ES-I3 (cell line): ENCODE data around the gene WASF2.
"Not testable (repeated sequence)": the region's sequence is repeated elsewhere in the genome, so short reads cannot be mapped to it uniquely, and the experiment has no call there.

Source experiments
- H3K36me3 ChIP-seq: 2 replicates; pipeline ENCODE4 v1.6.1; 2013; ENCODE audit warnings: mild to moderate bottlenecking, low read length, control low read depth, moderate library complexity; ENCODE audit not compliant: insufficient read depth
- H3K4me1 ChIP-seq: 2 replicates; pipeline ENCODE4 v1.6.1; 2013; ENCODE audit warnings: mild to moderate bottlenecking, control low read depth, low read length; ENCODE audit not compliant: insufficient read depth
- H3K9ac ChIP-seq: 2 replicates; pipeline ENCODE4 v1.6.1; 2013; ENCODE audit warnings: low read depth, mild to moderate bottlenecking, low read length, moderate library complexity
- H3K9me3 ChIP-seq: 2 replicates; pipeline ENCODE4 v1.6.1; 2013; ENCODE audit warnings: mild to moderate bottlenecking, low read length, moderate library complexity; ENCODE audit not compliant: control insufficient read depth, insufficient read depth

Gene WASF2

DNA sequence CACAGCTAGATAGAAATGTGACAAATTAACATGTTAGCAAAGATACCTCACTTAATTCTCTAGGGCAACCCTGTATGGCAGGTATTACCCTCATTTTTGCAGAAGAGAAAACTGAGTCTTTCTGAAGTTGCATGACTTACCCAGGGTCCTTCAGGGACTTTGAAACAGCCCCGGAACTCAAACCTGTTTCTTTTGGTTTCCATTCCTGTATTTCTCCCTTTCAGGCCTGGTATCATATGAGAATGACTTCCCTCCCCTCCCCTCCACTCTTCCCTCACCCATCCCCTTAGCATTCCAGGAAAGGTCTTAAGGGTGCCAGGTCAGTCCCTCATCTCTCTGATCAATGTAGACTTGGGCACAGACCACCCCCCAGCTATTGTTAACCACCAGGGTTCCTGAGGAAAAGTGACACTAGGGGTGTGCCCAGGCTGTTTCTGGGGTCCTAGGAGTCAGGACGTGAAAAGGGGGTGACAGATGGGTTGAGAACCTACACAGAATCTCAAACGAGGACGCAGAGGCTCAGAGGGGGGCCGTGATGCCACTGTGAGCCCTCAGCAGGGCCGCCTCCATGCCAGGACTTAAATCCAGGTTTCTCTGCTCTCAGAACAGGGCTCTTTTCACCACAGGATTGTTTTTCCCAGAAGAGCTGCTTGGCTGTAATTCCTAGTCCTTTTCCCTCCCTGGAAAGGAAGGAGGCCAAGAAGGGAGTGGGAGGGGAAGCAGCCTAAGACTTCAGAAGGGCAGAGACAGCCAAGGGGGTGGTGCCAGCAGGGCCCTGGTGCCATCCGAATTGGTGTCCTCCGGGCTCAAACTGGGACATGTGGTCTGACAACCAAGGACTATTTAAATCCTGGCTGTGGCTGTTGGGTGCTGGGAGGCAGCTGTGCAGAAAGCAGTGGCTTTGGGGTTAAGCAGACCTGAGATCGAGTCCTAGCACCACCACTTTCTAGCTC, 2.1 kb upstream of the WASF2 start:
- H3K4me1 ChIP-seq: peaks cover 12% of the 10 kb centered on the region
- no peaks in the 10 kb centered on the region for H3K36me3 ChIP-seq
- H3K9ac ChIP-seq: no peak overlapping the region
- no peaks in the 10 kb centered on the region for H3K9me3 ChIP-seq

- H3K36me3 ChIP-seq: no peaks in the 10 kb centered on the region
- H3K9ac ChIP-seq: peak overlapping the region; percentile 79
- H3K9me3 ChIP-seq: no peaks in the 10 kb centered on the region
- peaks cover 12% of the 10 kb centered on the region for H3K4me1 ChIP-seq
Observed at GRCh38 chr1:27489501-27489972, 430 bp downstream of the WASF2 start.

DNA sequence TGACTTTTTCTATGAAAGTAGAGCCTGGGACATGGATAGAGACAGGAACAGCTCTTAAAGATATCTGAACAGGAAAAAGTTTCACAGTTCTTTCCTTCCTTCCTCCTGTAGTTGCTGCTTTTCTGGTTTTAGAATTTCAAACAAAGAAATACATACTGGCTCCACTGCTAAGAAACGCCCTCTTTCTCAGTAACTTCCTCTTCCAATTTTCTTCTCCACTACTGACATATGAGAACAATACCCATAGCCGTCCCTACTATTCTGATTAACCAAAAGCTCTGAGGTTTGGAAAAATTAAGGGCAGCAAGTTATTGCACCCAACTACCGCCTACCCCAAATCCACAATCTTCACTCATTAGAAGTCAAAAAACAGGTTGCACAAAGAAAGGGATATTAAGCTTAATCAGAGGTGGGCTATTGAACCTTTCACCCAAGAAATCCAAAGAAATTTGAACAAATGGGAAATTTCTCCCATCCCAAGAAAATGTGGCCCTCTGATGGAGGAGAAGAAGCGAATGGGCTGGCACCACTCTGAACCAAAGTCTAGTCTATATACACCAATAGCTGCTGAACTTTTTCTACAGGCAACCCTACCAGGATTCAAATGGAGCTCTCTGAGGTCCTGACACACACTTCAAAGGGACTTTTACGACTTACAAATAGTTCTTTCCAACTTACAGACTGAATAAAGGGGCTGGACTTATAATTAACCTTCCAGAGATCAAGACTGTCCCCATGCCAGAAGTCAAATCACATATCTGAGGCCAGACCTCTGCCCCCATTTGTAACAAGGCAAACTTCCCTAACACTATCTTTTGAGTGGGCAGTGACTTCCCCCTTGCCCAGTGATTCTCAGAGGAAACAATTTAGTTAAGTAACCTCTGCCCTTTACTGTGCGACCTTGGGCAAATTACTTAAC, 1.7 kb downstream of the WASF2 start:
- H3K36me3 ChIP-seq: no peaks in the 10 kb centered on the region
- H3K9ac ChIP-seq: peak overlapping the region; percentile 79; the same call in 1 of the 2 replicates
- H3K9me3 ChIP-seq: no peaks in the 10 kb centered on the region
- H3K4me1 ChIP-seq: peaks cover 12% of the 10 kb centered on the region

- Histone ChIP-seq H3K36me3 (no peaks in the 10 kb centered on the region), H3K4me1 (peaks cover 13% of the 10 kb centered on the region; the same call in 1 of the 2 replicates), H3K9me3 (no peaks in the 10 kb centered on the region), H3K9ac (no peak overlapping the region)
Observed at GRCh38 chr1:27485363-27485762, 4.6 kb downstream of the WASF2 start.

GRCh38 chr1:27483659-27484058, 6.3 kb downstream of the WASF2 start:
- Histone ChIP-seq H3K4me1 (peaks cover 13% of the 10 kb centered on the region; the same call in 1 of the 2 replicates), H3K36me3 (no peaks in the 10 kb centered on the region), H3K9me3 (no peaks in the 10 kb centered on the region), H3K9ac (no peak overlapping the region)

DNA sequence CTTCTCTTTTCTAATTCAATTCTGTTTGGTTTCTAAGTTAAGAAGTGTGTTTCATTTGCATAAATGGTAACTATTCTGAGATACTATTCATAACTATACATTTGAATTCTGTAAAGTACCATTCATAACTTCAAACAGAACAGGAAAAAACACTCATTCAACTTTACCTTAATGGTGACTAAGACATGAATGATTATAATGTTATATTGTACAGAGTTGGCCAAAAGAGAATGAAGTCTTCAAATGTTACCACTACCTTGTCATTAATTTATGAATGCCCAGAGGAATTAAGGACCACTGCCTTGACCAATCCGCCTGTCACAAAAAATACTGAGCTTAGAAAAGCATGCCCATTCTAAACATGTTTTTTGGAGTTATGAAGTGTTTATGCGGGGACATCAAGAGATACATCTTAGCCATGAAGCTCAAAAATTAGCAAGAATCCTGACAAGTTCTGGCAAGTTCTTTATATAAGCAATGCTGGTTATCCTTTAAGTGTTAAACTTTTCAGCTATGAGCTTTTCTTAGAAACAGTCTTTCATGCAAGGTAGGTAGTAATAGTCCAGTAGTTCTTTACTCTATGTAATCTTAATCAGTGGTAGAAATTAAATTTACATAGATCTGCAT, 7.9 kb downstream of the WASF2 start:
- Histone ChIP-seq H3K4me1 (peaks cover 8% of the 10 kb centered on the region; the same call in 1 of the 2 replicates), H3K36me3 (no peaks in the 10 kb centered on the region), H3K9ac (no peak overlapping the region), H3K9me3 (no peaks in the 10 kb centered on the region)

GRCh38 chr1:27478098-27478497, 11.9 kb downstream of the WASF2 start:
- no peaks in the 10 kb centered on the region for H3K9me3 ChIP-seq
- no peaks in the 10 kb centered on the region for H3K36me3 ChIP-seq
- no peak overlapping the region for H3K9ac ChIP-seq
- peaks cover 26% of the 10 kb centered on the region; the same call in 1 of the 2 replicates for H3K4me1 ChIP-seq

DNA sequence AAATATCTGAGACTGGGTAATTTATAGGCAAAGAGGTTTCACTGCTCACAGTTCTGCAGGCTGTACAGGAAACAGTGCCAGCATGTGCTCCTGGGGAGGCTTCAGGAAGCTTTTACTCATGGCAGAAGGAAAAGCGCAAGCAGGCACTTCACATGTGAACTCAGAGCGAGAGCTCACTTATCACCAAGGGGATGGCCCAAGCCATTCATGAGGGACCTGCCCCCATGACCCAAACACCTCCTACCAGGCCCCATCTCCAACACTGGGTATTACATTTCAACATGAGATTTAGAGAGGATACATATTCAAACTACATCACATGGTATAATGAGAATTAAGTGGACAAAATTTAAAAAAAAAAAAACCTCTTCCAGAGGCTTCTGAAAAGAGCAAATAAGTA, 13.7 kb downstream of the WASF2 start:
- Histone ChIP-seq H3K9me3 (no peaks in the 10 kb centered on the region), H3K4me1 (peaks cover 19% of the 10 kb centered on the region; the same call in 1 of the 2 replicates), H3K9ac (no peak overlapping the region), H3K36me3 (no peaks in the 10 kb centered on the region; the same call in 1 of the 2 replicates)

DNA sequence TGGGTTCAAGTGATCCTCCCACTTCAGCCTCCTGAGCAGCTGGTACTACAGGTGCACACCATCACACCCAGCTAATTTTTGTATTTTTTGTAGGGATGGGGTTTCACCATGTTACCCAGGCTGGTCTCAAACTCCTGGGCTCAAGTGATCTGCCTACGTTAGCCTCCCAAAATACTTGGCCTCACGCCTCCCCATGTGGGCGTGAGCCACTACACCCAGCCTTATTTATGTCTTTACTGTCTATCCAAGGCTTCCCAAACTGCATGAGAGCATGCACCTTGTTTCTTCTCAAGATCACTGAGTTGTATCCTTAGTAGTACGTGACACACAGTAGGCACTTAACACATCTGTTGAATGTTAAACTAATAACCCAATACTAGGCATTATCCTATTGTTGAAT, 14.2 kb downstream of the WASF2 start:
- H3K9ac ChIP-seq: no peak overlapping the region
- no peaks in the 10 kb centered on the region for H3K9me3 ChIP-seq
- H3K4me1 ChIP-seq: peaks cover 19% of the 10 kb centered on the region; the same call in 1 of the 2 replicates
- H3K36me3 ChIP-seq: no peaks in the 10 kb centered on the region; the same call in 1 of the 2 replicates

GRCh38 chr1:27473755-27474154, 16.2 kb downstream of the WASF2 start:
- peaks cover 19% of the 10 kb centered on the region; the same call in 1 of the 2 replicates for H3K4me1 ChIP-seq
- no peaks in the 10 kb centered on the region for H3K9me3 ChIP-seq
- H3K36me3 ChIP-seq: no peaks in the 10 kb centered on the region; the same call in 1 of the 2 replicates
- no peak overlapping the region for H3K9ac ChIP-seq

- H3K9ac ChIP-seq, H3K36me3 ChIP-seq, H3K9me3 ChIP-seq: not testable (repeated sequence)
- H3K4me1 ChIP-seq: peaks cover 18% of the 10 kb centered on the region; the same call in 1 of the 2 replicates
Observed at GRCh38 chr1:27472098-27472497, 17.9 kb downstream of the WASF2 start.

DNA sequence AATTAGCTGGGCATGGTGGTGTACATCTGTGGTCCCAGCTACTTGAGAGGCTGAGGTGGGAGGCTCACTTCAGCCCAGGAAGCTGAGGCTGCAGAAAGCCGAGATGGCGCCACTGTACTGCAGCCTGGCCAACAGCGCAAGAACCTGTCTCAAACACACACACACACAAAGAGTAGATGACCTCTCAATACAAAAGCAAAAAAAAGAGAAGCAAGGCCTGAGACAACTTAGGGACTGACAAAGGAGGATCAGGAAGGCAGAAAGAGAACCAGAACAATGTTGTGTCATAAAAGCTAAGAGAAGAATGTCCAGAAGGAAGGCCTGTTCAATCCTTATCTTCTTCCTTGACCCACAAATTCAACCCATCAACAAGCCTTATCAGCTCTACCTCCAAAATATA, 18.5 kb downstream of the WASF2 start:
- H3K4me1 ChIP-seq: peaks cover 11% of the 10 kb centered on the region; the same call in 1 of the 2 replicates
- no peaks in the 10 kb centered on the region; the same call in 1 of the 2 replicates for H3K36me3 ChIP-seq
- no peaks in the 10 kb centered on the region for H3K9me3 ChIP-seq
- H3K9ac ChIP-seq: no peak overlapping the region

- no peak overlapping the region for H3K9ac ChIP-seq
- H3K4me1 ChIP-seq: peaks cover 9% of the 10 kb centered on the region; the same call in 1 of the 2 replicates
- H3K9me3 ChIP-seq: no peaks in the 10 kb centered on the region
- no peaks in the 10 kb centered on the region; the same call in 1 of the 2 replicates for H3K36me3 ChIP-seq
Observed at GRCh38 chr1:27469334-27469733, 20.6 kb downstream of the WASF2 start.

- not testable (repeated sequence) for H3K4me1 ChIP-seq, H3K36me3 ChIP-seq, H3K9ac ChIP-seq, H3K9me3 ChIP-seq
Observed at GRCh38 chr1:27468378-27468777, 21.6 kb downstream of the WASF2 start.
